ENCODE measurements around the gene TNFRSF1B.

The TNFRSF1B gene

GRCh38 chr1:12158357-12159092, 8.3 kb upstream of the TNFRSF1B start:
- no peak for DNase-seq

GRCh38 chr1:12159816-12160215, 7.0 kb upstream of the TNFRSF1B start:
- peak; percentile 63 for DNase-seq

GRCh38 chr1:12161324-12161661, 5.5 kb upstream of the TNFRSF1B start:
- no peak for DNase-seq

DNA sequence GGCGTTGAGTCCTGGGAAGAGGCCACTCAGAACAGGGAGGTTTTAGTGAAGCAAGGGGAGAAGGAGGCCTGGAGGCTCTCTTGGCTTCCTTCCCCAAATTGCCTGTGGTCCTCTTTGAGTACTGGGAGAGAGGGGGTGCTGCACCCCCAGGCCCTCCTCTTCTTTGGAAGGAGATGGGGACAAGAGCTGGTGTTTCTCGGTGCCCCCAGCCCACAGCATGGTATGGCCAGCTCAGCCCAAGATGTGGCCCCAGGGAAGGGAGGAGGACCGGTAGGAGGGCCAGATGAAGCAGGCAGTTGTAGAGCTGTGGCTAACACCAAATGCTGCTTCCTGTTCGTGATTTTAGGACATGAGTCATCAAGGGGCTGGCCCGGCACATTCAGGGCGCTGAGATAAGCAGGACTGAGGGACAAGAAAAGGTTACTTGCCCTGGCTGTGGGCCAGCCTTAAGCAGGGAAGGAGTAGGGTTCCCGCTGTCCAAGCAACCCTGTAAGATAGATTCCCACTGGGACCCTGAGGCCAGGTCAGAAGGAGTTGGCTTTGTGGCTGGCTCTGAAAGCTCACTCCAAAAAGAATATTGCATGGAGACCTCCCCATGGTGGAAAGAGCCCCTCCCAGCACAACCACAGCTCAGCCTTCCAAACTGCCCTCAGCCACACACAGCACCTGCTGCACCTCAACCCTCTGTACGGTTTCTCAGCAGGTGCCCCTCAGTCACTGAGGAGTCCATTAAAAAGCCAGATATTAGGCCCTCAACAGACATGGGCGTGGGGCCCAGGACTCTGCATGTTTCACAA, 4.9 kb upstream of the TNFRSF1B start:
- DNase-seq: peak; percentile 96

DNA sequence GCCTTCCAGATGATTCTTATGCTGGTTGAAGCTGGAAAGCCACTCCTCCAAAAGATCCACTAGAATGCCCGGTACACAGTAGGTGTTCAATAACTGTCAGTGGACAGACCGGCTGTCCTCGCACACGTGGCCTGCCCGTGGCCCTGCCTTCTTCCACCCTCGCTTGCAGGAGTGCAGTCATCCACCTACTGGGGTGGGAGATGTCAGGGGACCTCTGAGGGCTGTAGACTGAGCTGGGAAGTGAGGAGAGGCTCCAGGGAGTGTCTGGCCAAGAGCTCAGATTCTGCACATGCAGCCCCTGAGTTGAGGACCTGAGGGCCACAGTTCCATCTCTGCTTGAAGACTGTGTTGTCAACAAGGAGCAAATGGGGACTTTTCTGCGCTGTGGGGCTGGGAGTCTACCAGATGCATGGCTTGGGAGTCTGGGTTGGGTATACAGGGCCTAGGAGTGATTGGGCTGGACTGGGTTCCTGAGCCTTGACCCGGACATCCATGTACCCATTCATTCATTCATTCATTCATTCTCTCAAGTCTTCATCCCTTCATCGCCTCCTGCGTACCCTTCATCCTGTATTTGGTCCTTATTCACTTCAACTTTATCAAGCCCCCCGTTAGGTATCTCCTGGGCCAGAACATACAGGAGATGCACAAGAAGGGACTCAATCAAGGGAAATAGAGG, 4.2 kb upstream of the TNFRSF1B start:
- no peak for DNase-seq

DNA sequence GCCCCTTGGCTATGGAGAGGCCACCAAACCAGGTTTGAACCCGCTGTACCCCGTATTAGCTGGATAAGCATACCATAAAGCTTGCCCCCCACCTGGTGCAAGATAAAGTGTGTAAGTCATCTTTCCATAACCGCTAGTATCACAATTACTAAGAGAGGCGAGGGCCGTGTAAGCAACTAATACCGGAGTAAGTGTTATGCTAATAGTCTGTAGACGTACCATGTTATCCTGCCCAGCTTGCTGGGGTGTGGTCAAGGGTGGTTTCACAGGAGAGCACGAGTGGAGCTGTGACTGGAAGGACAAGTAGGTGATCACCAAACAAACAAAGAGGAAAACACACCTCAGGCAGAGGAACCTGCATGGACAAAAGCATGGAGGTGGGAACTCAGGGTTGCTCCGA, 3.6 kb upstream of the TNFRSF1B start:
- DNase-seq: peak; percentile 83

- DNase-seq: no peak
These were observed 2.6 kb upstream of the TNFRSF1B start for GRCh38 chr1:12164210-12164609.

DNA sequence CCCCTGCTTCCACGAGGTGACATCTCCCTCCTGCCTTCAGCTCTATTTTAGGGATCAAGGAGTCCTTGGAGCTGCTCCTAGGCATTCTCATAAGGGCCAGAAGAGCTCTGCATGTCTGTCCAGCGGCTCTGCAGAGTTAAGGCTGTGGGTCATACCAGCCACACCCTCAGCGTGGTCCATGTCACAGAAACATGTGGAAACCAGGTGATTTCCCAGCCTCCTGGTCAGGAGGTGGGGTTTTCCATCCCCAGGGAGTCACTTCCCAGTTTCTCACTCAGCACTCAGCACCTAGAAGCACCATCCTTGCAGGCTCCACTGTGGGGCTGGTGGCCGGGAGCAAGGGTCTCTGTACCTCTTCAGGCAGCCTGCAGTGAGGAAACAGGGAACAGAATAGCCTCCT, 1.4 kb upstream of the TNFRSF1B start:
- DNase-seq: no peak

DNA sequence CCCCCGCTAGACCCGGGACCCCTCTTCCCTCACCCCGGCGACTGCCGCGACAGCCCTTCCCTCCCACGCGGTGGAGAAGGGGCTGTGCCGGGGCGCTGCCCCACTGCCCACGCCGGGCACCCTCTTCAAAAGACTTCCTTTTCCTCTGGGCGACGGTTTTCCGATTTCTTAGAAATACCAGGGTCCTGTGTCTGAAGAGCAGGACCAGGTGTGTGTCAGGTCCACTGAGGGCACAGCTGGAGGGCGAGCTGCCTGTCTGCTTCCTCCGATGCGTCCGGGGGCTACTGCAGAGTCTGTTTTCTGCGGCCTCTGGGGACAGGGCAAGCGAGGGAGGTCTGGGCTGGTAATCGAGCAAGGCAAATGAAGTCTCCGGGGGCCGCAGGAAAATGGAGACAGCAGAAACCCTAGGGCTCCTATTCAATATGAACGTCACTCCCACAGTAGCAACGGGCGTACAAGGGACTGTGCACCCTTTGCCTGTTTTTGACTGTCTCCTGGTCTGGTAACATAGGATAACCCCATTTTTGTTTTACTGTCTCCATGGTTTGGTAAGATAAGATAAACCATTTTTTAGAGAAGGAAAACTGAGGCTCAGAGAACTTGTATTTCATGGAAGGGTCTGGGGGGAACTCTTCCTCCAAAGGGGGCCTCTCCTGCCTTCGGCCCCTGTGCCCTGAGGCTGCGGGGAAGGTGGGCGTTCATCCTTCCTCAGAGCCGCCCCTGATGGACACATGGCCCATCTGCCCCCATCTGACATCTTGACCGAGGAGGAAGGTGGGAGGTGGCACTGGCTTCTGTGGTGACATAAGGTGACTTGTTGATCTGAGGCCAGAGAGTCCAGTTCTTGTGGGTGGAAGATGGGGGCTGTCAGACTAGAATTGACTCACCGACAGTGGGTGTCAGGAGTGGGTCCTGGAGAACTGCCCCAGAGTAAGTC, 970 bp downstream of the TNFRSF1B start:
- peak; percentile 39 for DNase-seq

DNA sequence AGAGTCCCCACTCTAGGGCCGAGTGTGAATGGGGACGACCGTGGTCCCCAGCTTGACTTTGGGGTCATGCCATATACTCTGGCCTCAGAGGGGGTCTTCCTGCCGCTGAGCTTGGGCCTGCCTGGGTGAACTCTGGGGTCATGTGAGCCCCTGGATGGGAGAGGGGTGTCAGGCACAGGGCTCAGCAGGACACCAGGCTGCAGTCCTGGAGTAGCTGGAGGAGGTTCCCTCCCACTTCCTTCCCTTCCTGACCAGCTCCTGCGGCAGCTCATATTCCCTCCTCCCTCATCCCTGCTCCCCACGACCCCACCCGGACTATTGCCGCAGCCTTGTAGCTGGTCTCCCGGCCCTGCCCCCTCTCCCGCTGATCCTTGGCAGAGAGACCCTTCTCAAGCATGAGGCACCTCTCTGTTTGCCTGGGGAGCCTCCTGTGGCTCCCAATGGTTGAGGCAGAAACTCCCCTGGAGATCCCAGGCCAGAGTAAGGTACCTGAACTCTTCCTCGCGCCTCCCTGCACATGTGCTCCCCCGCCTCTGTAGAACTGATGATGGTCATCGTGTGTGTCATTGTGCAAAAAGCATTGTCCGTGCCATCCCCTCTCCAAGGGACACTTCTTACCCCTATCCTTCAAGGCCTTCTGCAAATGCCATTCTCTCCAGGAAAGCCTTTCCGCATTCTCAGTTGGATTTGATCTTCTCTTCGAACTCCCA, 1.8 kb downstream of the TNFRSF1B start:
- DNase-seq: no peak

DNA sequence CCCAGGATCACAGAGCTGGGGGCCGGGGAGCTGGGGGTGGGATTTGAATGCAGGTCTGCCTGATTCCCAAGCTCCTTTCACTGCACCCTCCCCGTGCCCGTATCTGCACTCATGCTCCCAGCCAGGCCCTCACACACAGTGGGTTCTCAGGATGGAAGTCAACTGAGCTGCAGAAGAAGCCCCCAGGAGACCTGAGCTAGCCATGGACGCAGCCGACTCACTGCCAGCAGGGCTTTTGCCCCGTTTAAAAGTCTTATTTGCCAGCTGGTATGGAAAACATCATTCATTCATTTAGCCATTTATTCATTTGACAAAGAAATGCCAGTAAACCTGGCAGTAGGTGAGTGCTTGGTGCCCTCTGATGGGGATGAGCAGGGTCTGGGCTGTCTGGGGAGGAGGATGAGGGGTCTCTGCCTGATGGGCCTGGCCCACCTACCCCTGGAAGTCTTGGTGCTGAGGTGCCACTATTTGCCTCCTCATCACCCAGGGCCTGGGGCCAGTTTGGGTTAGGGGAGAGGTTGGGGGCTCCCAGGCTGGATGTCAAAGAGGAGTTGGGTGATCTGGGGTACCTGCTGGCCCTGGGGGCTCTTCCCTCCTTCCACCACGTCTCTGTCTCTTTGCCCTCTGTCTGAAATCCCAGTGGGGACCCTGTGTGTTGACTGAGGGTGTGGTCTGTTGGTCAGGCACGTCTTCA, 2.8 kb downstream of the TNFRSF1B start:
- no peak for DNase-seq

DNA sequence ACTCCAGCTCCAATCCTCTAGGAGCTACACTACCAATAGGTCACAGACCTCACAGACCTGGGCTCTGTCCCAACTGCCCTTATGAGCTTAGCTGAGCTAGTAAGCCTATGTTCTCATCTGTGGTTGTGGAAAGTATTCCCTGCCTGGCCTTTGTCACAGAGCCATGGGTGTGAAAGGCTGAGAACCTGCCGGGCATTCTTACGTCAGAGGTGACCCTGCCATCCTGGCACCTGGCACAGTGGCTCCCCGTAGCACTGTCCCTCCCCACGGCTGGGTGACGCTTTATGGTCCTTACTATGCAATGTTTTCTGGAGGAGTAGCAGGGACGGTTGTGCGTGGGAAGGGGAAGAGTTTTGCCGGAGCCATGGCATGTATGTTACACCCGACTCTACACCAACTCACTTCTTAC, 3.5 kb downstream of the TNFRSF1B start:
- no peak for DNase-seq

DNA sequence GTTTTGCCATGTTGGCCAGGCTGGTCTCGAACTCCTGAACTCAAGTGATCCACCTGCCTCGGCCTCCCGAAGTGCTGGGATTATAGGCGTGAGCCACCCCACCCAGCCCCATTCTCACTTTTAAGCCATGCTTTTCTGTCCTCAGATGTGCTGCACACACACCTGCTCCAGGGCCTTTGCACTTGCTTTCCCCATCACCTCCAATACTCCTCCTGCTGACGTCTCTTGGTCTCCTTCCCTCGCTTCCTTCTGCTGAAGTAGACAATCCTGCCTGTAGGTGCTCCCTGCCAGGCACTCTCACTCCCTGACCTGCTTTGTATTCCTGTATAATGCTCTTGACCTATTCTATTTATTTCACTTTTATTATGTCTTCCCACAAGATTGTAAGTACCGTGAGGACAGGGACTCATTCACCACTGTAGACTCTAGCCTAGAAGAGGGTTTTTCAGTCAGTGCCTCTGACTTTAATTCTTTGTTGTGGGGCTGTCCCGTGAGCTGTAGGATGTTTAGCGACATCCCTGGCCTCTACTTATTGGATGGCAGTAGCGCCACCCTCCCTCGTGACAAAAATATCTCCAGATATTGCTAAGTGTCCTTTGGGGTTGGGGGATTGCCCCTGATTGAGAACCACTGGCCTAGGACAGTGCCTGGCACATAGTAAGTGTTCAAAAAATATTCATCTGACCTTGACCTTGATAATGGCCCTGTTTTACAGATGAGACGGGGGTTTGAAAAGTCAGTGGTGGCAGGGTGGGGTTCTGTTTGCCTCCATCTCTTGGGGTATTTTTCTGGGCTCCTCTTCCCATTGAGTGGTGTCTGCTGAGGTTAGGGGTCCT, 4.6 kb downstream of the TNFRSF1B start:
- peak; percentile 61 for DNase-seq

GRCh38 chr1:12172042-12172851, 5.5 kb downstream of the TNFRSF1B start:
- peak; percentile 53 for DNase-seq

GRCh38 chr1:12173041-12173509, 6.3 kb downstream of the TNFRSF1B start:
- DNase-seq: no peak

DNA sequence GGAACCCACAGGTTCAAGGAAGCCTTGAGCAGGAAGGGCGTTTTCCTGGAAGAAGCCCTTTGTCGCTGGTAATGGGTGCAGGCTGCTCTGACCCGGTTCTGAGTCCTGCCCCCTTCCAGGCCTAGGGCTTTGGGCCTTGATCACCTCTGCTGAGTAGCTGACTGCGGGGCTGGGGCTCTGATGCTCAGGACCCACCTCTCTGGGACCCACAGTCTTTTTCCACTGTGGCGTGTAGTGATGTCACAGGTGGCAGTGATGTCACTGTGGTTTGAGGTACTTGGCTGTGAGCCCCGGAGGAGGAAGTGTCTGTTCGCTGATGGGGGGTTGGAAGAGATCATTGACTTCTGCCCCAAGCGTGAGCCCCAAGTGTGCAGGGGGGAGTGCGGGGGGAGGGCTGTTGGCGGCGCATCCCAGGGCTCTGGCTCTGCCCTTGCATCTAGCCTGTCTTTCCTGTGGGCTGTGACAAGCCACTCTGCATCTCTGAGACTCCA, 6.9 kb downstream of the TNFRSF1B start:
- DNase-seq: peak; percentile 87

DNA sequence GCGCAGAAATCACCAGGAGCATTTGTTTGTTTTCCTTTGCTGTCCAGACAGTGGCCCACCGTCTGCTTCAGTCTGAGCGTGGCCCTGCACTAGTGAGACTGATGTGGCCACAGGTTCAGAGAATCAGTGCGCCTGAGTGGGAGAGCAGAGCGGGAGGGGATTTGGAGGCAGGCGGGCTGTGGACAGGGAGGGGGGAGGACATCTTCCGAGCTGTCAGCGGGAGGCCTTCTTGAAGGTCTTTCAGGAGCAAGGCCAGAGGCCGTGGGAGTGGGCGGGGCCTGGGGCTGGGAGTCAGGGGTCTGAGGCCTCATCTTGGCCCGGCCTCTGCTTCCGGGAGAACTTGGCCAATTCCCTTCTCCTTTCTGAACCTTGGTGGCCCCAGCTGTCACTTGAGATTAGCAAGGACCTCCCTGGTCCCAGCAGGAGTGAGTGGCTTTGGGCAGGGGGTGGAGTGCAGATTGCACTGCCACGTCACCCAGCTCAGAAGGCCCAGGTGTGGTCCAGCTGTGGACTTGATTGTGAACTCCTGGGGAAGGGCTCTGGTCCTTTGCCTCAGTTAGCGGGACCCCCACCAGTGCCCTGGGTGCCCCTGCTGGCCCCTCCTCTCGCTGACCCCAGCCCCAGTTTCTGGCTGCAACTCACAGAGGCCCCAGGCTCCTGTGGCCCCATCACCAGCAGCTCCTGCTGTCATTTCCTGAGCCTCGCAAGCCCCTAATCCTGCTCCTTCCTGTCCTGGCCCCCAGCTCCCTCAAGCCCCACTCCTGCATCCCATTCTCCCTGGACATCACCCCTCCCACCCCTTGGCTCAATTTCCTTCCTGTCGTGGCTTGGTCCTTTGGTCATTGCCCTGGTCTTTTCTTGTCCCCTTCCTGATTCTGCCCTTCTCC, 8.4 kb downstream of the TNFRSF1B start:
- DNase-seq: no peak
